H1 (cell line): ENCODE measurements around the gene REG4. TPM values are rescaled to one million over a fixed set of nuclear protein-coding genes. Genes with fewer than 3 reads are reported as not detected.
A peak's percentile ranks its signal among the peaks of the same experiment; 100 is the strongest.

Source experiments
- CTCF ChIA-PET: fragments of 300-600 bp; sonication (Branson Sonifier 250); formaldehyde crosslinking; loops from one replicate; lab custom pipeline; 2021; ENCODE audit not compliant: partially characterized antibody; lab: Charles Lee
- POLR2A ChIA-PET: fragments of 300-600 bp; sonication (Branson Sonifier 250); formaldehyde crosslinking; loops from one replicate; lab custom pipeline; 2021; ENCODE audit warnings: inconsistent platforms; ENCODE audit not compliant: partially characterized antibody; lab: Charles Lee
- DNase-seq, 2 experiments: peaks; one replicate each; pipeline versions ENCODE4 v3.0.0 to v3.0.0-alpha.2; 2010 to 2022; ENCODE audit warnings: low spot score in 2 of 2, low read depth in 1 of 2, mixed read lengths in 1 of 2
- FAIRE-seq: peaks from 2 replicates; lab custom pipeline; 2011; peaks lifted over from hg19 to GRCh38; lab: Jason Lieb, UNC
- H2AFZ ChIP-seq: 2 replicates; pipeline ENCODE4 v1.8.1; 2012; ENCODE audit warnings: low read length, inconsistent platforms
- H2AK5ac ChIP-seq: 2 replicates; pipeline ENCODE4 v1.6.1; 2013; ENCODE audit warnings: low read depth, low read length
- H2BK120ac ChIP-seq: replicated peaks from 2 replicates; pipeline ENCODE3; 2013; ENCODE audit warnings: low read depth, low read length, inconsistent platforms
- H2BK12ac ChIP-seq: 2 replicates; pipeline ENCODE4 v1.6.1; 2013; ENCODE audit warnings: low read depth, low read length
- H2BK15ac ChIP-seq: 2 replicates; pipeline ENCODE4 v1.6.1; 2013; ENCODE audit warnings: low read length
- H2BK20ac ChIP-seq: 2 replicates; pipeline ENCODE4 v1.6.1; 2013; ENCODE audit warnings: low read length
- H2BK5ac ChIP-seq: 2 replicates; pipeline ENCODE4 v1.6.1; 2013; ENCODE audit warnings: low read depth, low read length
- H3K14ac ChIP-seq: 2 replicates; pipeline ENCODE4 v1.6.1; 2013; ENCODE audit warnings: inconsistent platforms; ENCODE audit not compliant: insufficient read length
- H3K18ac ChIP-seq: 2 replicates; pipeline ENCODE4 v1.6.1; 2013; ENCODE audit warnings: low read length; ENCODE audit errors: extremely low read depth
- H3K23ac ChIP-seq: 2 replicates; pipeline ENCODE4 v1.6.1; 2013; ENCODE audit warnings: inconsistent platforms; ENCODE audit not compliant: insufficient read length
- H3K23me2 ChIP-seq: 2 replicates; pipeline ENCODE4 v1.6.1; 2013; ENCODE audit warnings: low read depth, low read length
- H3K27ac ChIP-seq: 2 replicates; pipeline ENCODE4 v1.6.1; 2011; ENCODE audit warnings: low read depth, low read length, inconsistent platforms
- H3K27me3 ChIP-seq, 4 experiments: replicated peaks in 1 of 4; 1 replicate in 1 of 4; 2 replicates in 3 of 4; pipeline versions ENCODE4 v1.6.1 to v1.8.1; 2011 to 2013; ENCODE audit warnings: low read length in 3 of 4, mild to moderate bottlenecking in 3 of 4, inconsistent platforms in 2 of 4, mixed read lengths in 2 of 4, moderate library complexity in 1 of 4; ENCODE audit not compliant: control insufficient read depth in 3 of 4, insufficient read depth in 3 of 4; ENCODE audit errors: extremely low read depth in 1 of 4
- H3K36me3 ChIP-seq, 4 experiments: 2 replicates each; pipeline versions ENCODE4 v1.6.1 to v1.8.1; 2011 to 2013; ENCODE audit warnings: mild to moderate bottlenecking in 4 of 4, low read length in 3 of 4, moderate library complexity in 2 of 4, control low read depth in 1 of 4, inconsistent platforms in 1 of 4; ENCODE audit not compliant: insufficient read depth in 4 of 4, control insufficient read depth in 2 of 4
- H3K4ac ChIP-seq: replicated peaks from 2 replicates; pipeline ENCODE3; 2013; ENCODE audit warnings: low read length, low read depth, mixed read lengths, inconsistent platforms; ENCODE audit not compliant: insufficient read length
- H3K4me1 ChIP-seq, 4 experiments: replicated peaks in 1 of 4; 1 replicate in 1 of 4; 2 replicates in 3 of 4; pipeline versions ENCODE4 v1.6.1 to v1.8.1; 2011 to 2013; ENCODE audit warnings: low read length in 3 of 4, inconsistent platforms in 2 of 4, mixed read lengths in 1 of 4; ENCODE audit not compliant: insufficient read depth in 4 of 4, control insufficient read depth in 3 of 4
- H3K4me2 ChIP-seq, 2 experiments: 2 replicates each; pipeline versions ENCODE4 v1.6.1 to v1.8.1; 2011 to 2013; ENCODE audit warnings: low read depth in 2 of 2, low read length in 2 of 2, control low read depth in 1 of 2, inconsistent platforms in 1 of 2, mild to moderate bottlenecking in 1 of 2; ENCODE audit not compliant: insufficient read depth in 1 of 2
- H3K4me3 ChIP-seq, 4 experiments: fragments of 200-600, 300-600 bp in 1 of 4; sonication (generic), shearing (Covaris generic), sonication (Bioruptor Twin) in 1 of 4; 2 replicates each; pipeline versions ENCODE4 v1.5.1 to v1.8.1; 2011 to 2016; ENCODE audit warnings: low read length in 4 of 4, low read depth in 3 of 4, control low read depth in 2 of 4, inconsistent platforms in 2 of 4, mild to moderate bottlenecking in 2 of 4, mixed read lengths in 1 of 4, moderate library complexity in 1 of 4; ENCODE audit not compliant: insufficient read depth in 2 of 4; ENCODE audit errors: extremely low read depth in 1 of 4
- H3K56ac ChIP-seq: replicated peaks from 2 replicates; pipeline ENCODE3; 2013; ENCODE audit warnings: low read depth, mild to moderate bottlenecking, mixed read lengths, low read length, inconsistent platforms; ENCODE audit not compliant: insufficient read length
- H3K79me1 ChIP-seq: 2 replicates; pipeline ENCODE4 v1.6.1; 2013; ENCODE audit warnings: low read depth, low read length, control low read depth
- H3K79me2 ChIP-seq, 2 experiments: 2 replicates each; pipeline versions ENCODE4 v1.6.1 to v1.8.1; 2012 to 2013; ENCODE audit warnings: low read length in 2 of 2, mild to moderate bottlenecking in 2 of 2, inconsistent platforms in 1 of 2; ENCODE audit not compliant: insufficient read depth in 2 of 2, control insufficient read depth in 1 of 2
- H3K9ac ChIP-seq, 4 experiments: replicated peaks in 1 of 4; 1 replicate in 1 of 4; 2 replicates in 3 of 4; pipeline versions ENCODE4 v1.6.1 to v1.8.1; 2011 to 2013; ENCODE audit warnings: low read depth in 3 of 4, low read length in 3 of 4, control low read depth in 2 of 4, mild to moderate bottlenecking in 2 of 4, moderate library complexity in 2 of 4, inconsistent platforms in 1 of 4; ENCODE audit errors: extremely low read depth in 1 of 4
- H3K9me3 ChIP-seq, 2 experiments: 2 replicates each; pipeline versions ENCODE4 v1.6.1 to v1.8.1; 2012 to 2013; ENCODE audit warnings: mild to moderate bottlenecking in 2 of 2, moderate library complexity in 2 of 2, control low read depth in 1 of 2, inconsistent platforms in 1 of 2, low read depth in 1 of 2, low read length in 1 of 2, mixed read lengths in 1 of 2; ENCODE audit not compliant: insufficient read depth in 2 of 2
- H4K20me1 ChIP-seq, 2 experiments: replicated peaks in 1 of 2; 2 replicates each; pipeline versions ENCODE3 to v1.8.1; 2011 to 2013; ENCODE audit warnings: inconsistent platforms in 2 of 2, low read length in 2 of 2, mild to moderate bottlenecking in 1 of 2; ENCODE audit not compliant: insufficient read depth in 2 of 2, control insufficient read depth in 1 of 2
- H4K5ac ChIP-seq: 2 replicates; pipeline ENCODE4 v1.6.1; 2013; ENCODE audit warnings: low read length, low read depth, mixed read lengths, inconsistent platforms; ENCODE audit not compliant: insufficient read length
- H4K8ac ChIP-seq: 2 replicates; pipeline ENCODE4 v1.8.0; 2013; ENCODE audit warnings: mild to moderate bottlenecking, moderate library complexity, low read length, inconsistent platforms; ENCODE audit not compliant: insufficient read depth; ENCODE audit errors: extremely low read depth
- H4K91ac ChIP-seq: replicated peaks from 2 replicates; pipeline ENCODE3; 2013; ENCODE audit warnings: low read length, mixed read lengths, inconsistent platforms; ENCODE audit not compliant: insufficient read length
- CTBP2 ChIP-seq: IDR thresholded peaks from 2 replicates; pipeline ENCODE4 v1.7.0; 2011; ENCODE audit warnings: borderline replicate concordance, mild to moderate bottlenecking, moderate library complexity, mixed read lengths, low read length; ENCODE audit not compliant: insufficient read depth, insufficient read length
- EZH2 ChIP-seq: fragments of 200-600 bp; sonication (generic); IDR thresholded peaks from 2 replicates; pipeline ENCODE4 v1.7.1; 2012; ENCODE audit warnings: low read depth, mild to moderate bottlenecking, moderate library complexity, low read length, inconsistent platforms; ENCODE audit not compliant: severe bottlenecking
- JUN ChIP-seq: IDR thresholded peaks from 2 replicates; pipeline ENCODE4 v1.6.1; 2011; ENCODE audit warnings: low read depth, mild to moderate bottlenecking, improper control_type of control experiment, low read length
- NANOG ChIP-seq: IDR thresholded peaks from 2 replicates; pipeline ENCODE4 v1.6.1; 2011; ENCODE audit warnings: low read length, low read depth, mild to moderate bottlenecking, inconsistent platforms; ENCODE audit not compliant: insufficient read depth, poor library complexity, severe bottlenecking
- POLR2A ChIP-seq, 2 experiments: IDR thresholded peaks; 1 replicate in 1 of 2; 2 replicates in 1 of 2; pipeline ENCODE4 v1.6.1; 2011; ENCODE audit warnings: low read depth in 2 of 2, low read length in 2 of 2, mild to moderate bottlenecking in 2 of 2; ENCODE audit errors: control extremely low read depth in 1 of 2
- POLR2AphosphoS5 ChIP-seq: IDR thresholded peaks from 2 replicates; pipeline ENCODE4 v1.6.1; 2011; ENCODE audit warnings: low read depth, low read length
- RXRA ChIP-seq: IDR thresholded peaks from 2 replicates; pipeline ENCODE4 v1.6.1; 2011; ENCODE audit warnings: low read depth, mild to moderate bottlenecking, low read length, moderate library complexity; ENCODE audit not compliant: insufficient read depth
- SP1 ChIP-seq: IDR thresholded peaks from 2 replicates; pipeline ENCODE4 v1.6.1; 2011; ENCODE audit warnings: low read depth, low read length
- TAF1 ChIP-seq: IDR thresholded peaks from 2 replicates; pipeline ENCODE4 v1.6.1; 2011; ENCODE audit warnings: mild to moderate bottlenecking, low read depth, low read length
- TBP ChIP-seq: IDR thresholded peaks from 2 replicates; pipeline ENCODE4 v1.6.1; 2011; ENCODE audit warnings: low read depth, low read length, improper control_type of control experiment
- WGBS, 2 experiments: shearing (Covaris generic) in 1 of 2; methylation state at CpG; one replicate each; pipeline versions ENCODE4 v1.1.6 to v1.1.7; 2013 to 2015; ENCODE audit warnings: low lambda C conversion rate in 2 of 2, mixed read lengths in 2 of 2, inconsistent platforms in 1 of 2, low coverage in 1 of 2, missing lambda C conversion rate in 1 of 2; ENCODE audit not compliant: insufficient replicate concordance in 2 of 2, insufficient coverage in 1 of 2, insufficient read length in 1 of 2; ENCODE audit errors: extremely low coverage in 1 of 2, missing lambda C conversion rate in 1 of 2; 5-methylcytosine and 5-hydroxymethylcytosine counted together
- polyA plus RNA-seq, 7 experiments: library from polyadenylated mRNA; depleted of rRNA in 3 of 7; stranded (reverse) in 5 of 7; unstranded in 2 of 7; fragments of >200 nt in 5 of 7; fragments of 200-250 nt in 2 of 7; gene quantifications; 1 replicate in 5 of 7; 2 replicates in 1 of 7; 4 replicates in 1 of 7; pipeline versions ENCODE4 v1.2.1 to v1.2.3, GENCODE V29; 2011 to 2013; ENCODE audit warnings: missing spikeins in 2 of 7, mixed read lengths in 2 of 7
- total RNA-seq: library from RNA; stranded (reverse); fragmentation: NEBNext Ultra II Directional; extraction: Animal tissue kit (Norgen Biotek cat#: 25700); gene quantifications from 2 replicates; pipeline ENCODE4 v1.2.1, GENCODE V29; 2021

Gene REG4
- total and polyA plus RNA-seq, 2 of the 8 experiments (the other 6 are each of a cell fraction or from before 2014, with no cell fraction given) = not detected

- H3K18ac ChIP-seq = no peak overlapping the region
- H3K27ac ChIP-seq = no peak overlapping the region
- no peak overlapping the region for H2BK20ac ChIP-seq
- H2AK5ac ChIP-seq = no peak overlapping the region
- H4K5ac ChIP-seq = no peak overlapping the region
- no peaks in the 10 kb centered on the region; the same call in 1 of the 2 replicates for H3K23me2 ChIP-seq
- FAIRE-seq (no peak), DNase-seq (peak in 1 of 2 experiments; percentile 11)
- H4K8ac ChIP-seq = no peak overlapping the region
- peaks cover 0 to 3% (median 0%) of the 10 kb centered on the region in 4 experiments; a peak in 1 of 7 replicates for H3K4me1 ChIP-seq
- no peak overlapping the region for H3K9ac ChIP-seq
- H3K4ac ChIP-seq = no peak overlapping the region
- H3K27me3 ChIP-seq = no peaks in the 10 kb centered on the region; a peak in 1 of 7 replicates
- 84% methylated on average over 8 of the region's 8 CpGs; no CpG with 5 or more reads in 1 of the 2 experiments for WGBS, 2 experiments
- POLR2A ChIA-PET = interaction anchor here (1.0 to 1.3 kb wide), 2 partner anchors 9 to 50 kb away, joined by 3 read pairs; no protein-coding TSS in a partner anchor
- no peak overlapping the region for H3K56ac ChIP-seq
- H4K20me1 ChIP-seq = no peaks in the 10 kb centered on the region
- no peaks in the 10 kb centered on the region for H3K36me3 ChIP-seq
- CTCF ChIA-PET = interaction anchor here (0.6 to 11.9 kb wide), 4 partner anchors 14 to 174 kb away, joined by 3 to 76 read pairs (median 6); partner anchors contain the start of gene REG4
- no peaks in the 10 kb centered on the region for H3K9me3 ChIP-seq
- no peak overlapping the region for H2AFZ ChIP-seq
- no peak overlapping the region for H2BK5ac ChIP-seq
- H3K4me2 ChIP-seq = no peak overlapping the region
- H2BK15ac ChIP-seq = no peak overlapping the region
- H3K14ac ChIP-seq = no peak overlapping the region
- no peaks in the 10 kb centered on the region for H3K79me2 ChIP-seq
- no peak overlapping the region for H3K4me3 ChIP-seq
- H3K23ac ChIP-seq = no peak overlapping the region
- no peak overlapping the region for H2BK120ac ChIP-seq
- H3K79me1 ChIP-seq = no peaks in the 10 kb centered on the region
- no peak overlapping the region for H4K91ac ChIP-seq
- no peak for TF ChIP-seq JUN
- TF ChIP-seq TBP = no peak
- no peak for TF ChIP-seq RXRA
- no peak for TF ChIP-seq CTBP2
- TF ChIP-seq POLR2A (IDR thresholded peaks at IDR 0.05; ENCODE audit: control extremely low read depth in 1 of 2, low read depth in 2 of 2, low read length in 2 of 2) = no peak
- no peak for TF ChIP-seq SP1
- no peak for TF ChIP-seq TAF1
- TF ChIP-seq EZH2 = no peak
- no peak for TF ChIP-seq NANOG
- TF ChIP-seq POLR2AphosphoS5 = no peak
- H2BK12ac ChIP-seq = no peak overlapping the region
Measured at GRCh38 chr1:119794230-119794875, 16.9 kb downstream of the REG4 start.
